ENCODE results near the gene C2orf66. TPM values are rescaled to one million over a fixed set of nuclear protein-coding genes. Genes with fewer than 3 reads are reported as not detected.

The C2orf66 gene
- total and polyA plus RNA-seq, 12 donors, result 0.03 TPM; not detected in 11

DNA sequence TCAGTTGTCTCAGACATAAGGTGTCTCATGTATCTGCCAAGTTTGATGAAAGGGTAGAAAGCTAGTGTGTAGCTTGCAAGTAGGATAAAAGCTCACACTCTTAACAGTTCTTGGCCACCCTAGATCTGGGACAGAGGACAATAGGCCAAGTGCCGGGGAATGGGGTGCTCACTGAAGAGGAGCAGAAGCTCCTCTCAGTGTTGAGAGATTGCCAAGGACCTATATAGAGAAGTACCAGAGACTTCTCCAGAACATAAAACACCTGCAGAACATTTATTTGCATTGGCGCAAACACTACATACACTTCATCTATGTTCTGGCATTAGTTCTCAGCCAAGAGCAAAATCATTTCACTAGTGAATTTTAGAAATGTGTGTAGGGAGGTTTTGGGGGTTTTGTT lies 6.8 kb downstream of the C2orf66 start:
- Histone ChIP-seq H3K36me3 (peaks cover 0 to 6% (median 1%) of the 10 kb centered on the region in 9 donors), H3K4me1 (peaks cover 0 to 25% (median 18%) of the 10 kb centered on the region in 9 donors), H3K4me3 (no peak overlapping the region), H3K27ac (no peak overlapping the region), H3K27me3 (peaks cover 0 to 8% (median 4%) of the 10 kb centered on the region in 7 donors), H3K9me3 (no peaks in the 10 kb centered on the region)
- ATAC-seq, result no peak
- TF ChIP-seq CTCF (IDR thresholded peaks at IDR 0.05), result no peak
- intact Hi-C loops (cut with DNase I), result no loop called here
- WGBS, 2 donors, result 82 to 91% methylated on average over 2 of the region's 2 CpGs
- DNase-seq, result no peak

DNA sequence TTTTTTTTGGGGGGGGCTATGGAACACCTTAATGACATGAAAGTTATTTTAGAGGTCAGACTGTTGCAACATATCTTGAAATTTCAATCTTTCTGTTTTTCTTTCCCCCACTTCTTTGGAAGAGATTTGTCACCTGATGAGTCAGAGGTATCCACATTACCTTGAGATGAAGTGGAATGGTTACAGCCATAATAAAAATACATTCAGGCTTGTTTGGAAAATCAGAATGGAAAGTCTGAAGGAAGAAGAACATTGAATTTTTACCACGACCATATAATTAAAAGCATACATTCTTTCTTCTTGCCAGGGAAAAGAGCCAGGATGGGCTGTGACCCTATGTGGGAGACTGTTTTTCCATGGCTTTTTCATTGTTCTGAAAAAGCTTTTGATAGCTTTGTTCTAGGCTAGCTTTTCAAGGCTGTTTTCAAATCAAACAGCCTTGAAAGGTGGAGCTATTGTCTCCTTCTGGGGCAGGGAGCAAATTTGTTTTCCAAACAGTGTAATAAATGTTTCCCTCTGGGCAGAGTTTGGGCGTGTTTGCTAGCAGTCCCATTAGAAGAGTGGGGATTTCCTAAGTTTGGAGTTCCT lies 7.4 kb downstream of the C2orf66 start:
- Histone ChIP-seq H3K27ac (no peak overlapping the region), H3K9me3 (no peaks in the 10 kb centered on the region), H3K36me3 (peaks cover 0 to 12% (median 8%) of the 10 kb centered on the region in 9 donors), H3K27me3 (peaks cover 0 to 8% (median 4%) of the 10 kb centered on the region in 7 donors), H3K4me1 (peaks cover 0 to 29% (median 18%) of the 10 kb centered on the region in 9 donors), H3K4me3 (no peak overlapping the region)
- TF ChIP-seq CTCF (IDR thresholded peaks at IDR 0.05), result no peak
- ATAC-seq (no peak), DNase-seq (no peak)
- 35 to 53% methylated on average over 2 of the region's 2 CpGs for WGBS, 2 donors
- intact Hi-C loops (cut with DNase I), result no loop called here

DNA sequence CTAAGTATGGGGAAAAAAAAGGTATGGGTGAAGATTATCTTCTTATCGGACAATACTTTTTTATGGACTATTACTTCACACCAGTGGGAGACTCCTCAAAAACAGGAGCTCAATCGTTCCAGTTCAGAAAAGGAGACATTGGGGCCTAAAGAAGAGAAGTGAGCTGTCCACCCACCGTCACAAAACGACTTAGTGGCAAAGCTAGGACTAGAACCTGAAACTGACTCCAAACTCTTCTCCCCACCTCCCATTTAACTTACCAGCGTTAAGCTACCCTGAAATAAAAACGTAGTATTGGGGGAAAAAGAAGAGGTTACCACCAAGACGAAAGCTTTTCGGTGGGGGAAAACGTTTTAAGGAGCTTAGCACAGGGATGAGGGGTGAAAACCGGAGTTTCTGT lies 10.2 kb downstream of the C2orf66 start:
- H3K36me3 ChIP-seq, result peaks cover 0 to 39% (median 15%) of the 10 kb centered on the region in 9 donors
- peaks cover 0 to 8% (median 3%) of the 10 kb centered on the region in 7 donors for H3K27me3 ChIP-seq
- peaks cover 0 to 41% (median 18%) of the 10 kb centered on the region in 9 donors for H3K4me1 ChIP-seq
- no peaks in the 10 kb centered on the region for H3K9me3 ChIP-seq
- H3K4me3 ChIP-seq, result peak overlapping the region; percentile 72 to 93 (median 78)
- peak overlapping the region in 9 of 10 donors; percentile 57 to 91 (median 82) for H3K27ac ChIP-seq
- DNase-seq (no peak), ATAC-seq (peak in 3 of 8 donors; percentile 8 to 30 (median 18))
- no peak for TF ChIP-seq CTCF (IDR thresholded peaks at IDR 0.05)
- 5 to 6% methylated on average over 10 of the region's 10 CpGs for WGBS, 2 donors
- intact Hi-C loops (cut with DNase I), result no loop called here

GRCh38 chr2:196792865-196793264 lies 16.3 kb downstream of the C2orf66 start:
- Histone ChIP-seq H3K27ac (no peak overlapping the region), H3K36me3 (peaks cover 0 to 100% (median 58%) of the 10 kb centered on the region in 9 donors), H3K4me3 (no peak overlapping the region), H3K9me3 (no peaks in the 10 kb centered on the region), H3K27me3 (no peaks in the 10 kb centered on the region), H3K4me1 (peaks cover 0 to 22% (median 4%) of the 10 kb centered on the region in 9 donors)
- intact Hi-C loops (cut with DNase I), result no loop called here
- 92 to 94% methylated on average over 3 of the region's 3 CpGs for WGBS, 2 donors
- no peak for DNase-seq
- ATAC-seq, result no peak
- no peak for TF ChIP-seq CTCF (IDR thresholded peaks at IDR 0.05)

Data from heart right ventricle (tissue), 16 donors.